HG03460 (cell line): Measurements from ENCODE around the gene LMF1.

Experiments
- ATAC-seq: cut with Tn5 transposase; IDR thresholded peaks from one replicate; pipeline ENCODE4 v1.9.1; 2021; ENCODE audit not compliant: unreplicated experiment

Gene LMF1

GRCh38 chr16:986411-986810 is 15.6 kb upstream of the LMF1 start:
- ATAC-seq: no peak

- no peak for ATAC-seq
Measured at GRCh38 chr16:985646-986400, 15.0 kb upstream of the LMF1 start.

- ATAC-seq: no peak
Measured at GRCh38 chr16:984736-985636, 14.2 kb upstream of the LMF1 start.

GRCh38 chr16:984121-984694 is 13.4 kb upstream of the LMF1 start:
- no peak for ATAC-seq

GRCh38 chr16:983044-984030 is 12.6 kb upstream of the LMF1 start:
- ATAC-seq: no peak

GRCh38 chr16:982145-983043 is 11.6 kb upstream of the LMF1 start:
- ATAC-seq: no peak

- ATAC-seq: no peak
Measured at GRCh38 chr16:981695-982144, 10.9 kb upstream of the LMF1 start, which contains the start of gene SOX8. TSS of gene SOX8 (plus strand) at chr16:981770. CDS start at chr16:981923, 153 bp downstream.

GRCh38 chr16:980595-980854 is 9.7 kb upstream of the LMF1 start:
- no peak for ATAC-seq

GRCh38 chr16:979859-980594 is 9.2 kb upstream of the LMF1 start:
- no peak for ATAC-seq

- ATAC-seq: no peak
Measured at GRCh38 chr16:979147-979546, 8.4 kb upstream of the LMF1 start.

GRCh38 chr16:978403-978802 is 7.6 kb upstream of the LMF1 start:
- ATAC-seq: no peak

GRCh38 chr16:977896-978295 is 7.1 kb upstream of the LMF1 start:
- no peak for ATAC-seq

GRCh38 chr16:977081-977701 is 6.4 kb upstream of the LMF1 start:
- ATAC-seq: no peak

GRCh38 chr16:976389-976931 is 5.7 kb upstream of the LMF1 start:
- ATAC-seq: no peak

- no peak for ATAC-seq
Measured at GRCh38 chr16:975291-975690, 4.5 kb upstream of the LMF1 start.

- ATAC-seq: no peak
Measured at GRCh38 chr16:974611-975261, 4.0 kb upstream of the LMF1 start.

- no peak for ATAC-seq
Measured at GRCh38 chr16:974001-974601, 3.3 kb upstream of the LMF1 start.
